CD4-positive, alpha-beta T cell treated with Interleukin-10 for 1 hour (primary cell): ENCODE measurements around the gene RRP9.

ENCODE experiments used
- DNase-seq: peaks from one replicate; pipeline ENCODE4 v3.0.0-alpha.2; 2020

Gene RRP9

DNA sequence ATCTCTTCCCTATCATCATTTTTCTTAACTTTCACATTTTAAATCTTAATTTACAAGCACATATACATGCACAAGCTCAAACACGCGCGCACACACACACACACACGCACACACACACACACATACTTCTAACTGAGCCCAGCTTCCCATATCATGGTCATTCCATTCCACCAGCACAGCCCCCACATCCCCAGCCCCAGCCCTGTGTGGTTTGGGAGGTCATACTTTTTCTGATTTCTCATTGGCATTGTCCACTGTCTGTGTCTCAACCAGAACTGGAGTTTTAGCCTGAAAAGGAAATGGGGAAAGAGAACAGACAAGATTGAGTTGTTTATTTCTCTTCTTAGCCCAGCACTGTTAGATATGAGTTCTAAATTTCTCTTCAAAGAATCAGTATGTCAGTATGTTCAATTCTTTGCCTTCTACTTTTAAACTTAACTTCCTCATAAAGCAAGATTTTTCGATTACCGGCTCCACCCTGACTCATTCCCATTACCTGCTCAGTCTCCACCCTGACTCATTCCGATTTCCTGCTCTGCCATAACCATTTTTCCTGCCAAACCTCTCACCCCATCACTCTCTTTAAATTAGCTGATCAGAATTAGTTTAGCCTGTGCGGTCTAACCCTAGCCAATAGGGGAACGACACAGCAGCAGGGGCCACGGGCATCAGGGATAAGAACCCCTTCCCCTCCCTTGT is 44.9 kb downstream of the RRP9 start:
- DNase-seq: no peak

DNA sequence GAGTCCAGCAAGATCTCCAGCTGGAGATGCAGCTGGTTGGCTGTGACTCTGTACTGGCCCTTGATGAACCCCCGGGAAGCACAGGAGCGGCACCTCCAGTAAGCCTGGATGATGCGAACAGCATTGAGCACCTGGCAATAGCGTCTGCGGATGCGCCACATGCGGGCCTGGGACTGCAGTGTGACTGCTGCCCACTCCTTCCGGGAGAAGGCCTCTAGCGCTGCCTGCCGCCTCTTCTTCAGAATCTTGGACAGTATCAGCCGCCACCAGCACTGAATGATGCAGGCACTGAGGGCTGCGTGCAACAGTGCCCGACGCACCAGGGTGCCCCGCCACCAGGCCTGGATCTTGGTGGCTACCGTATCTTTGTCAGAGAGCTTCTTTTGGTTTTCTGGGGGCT is 46.8 kb downstream of the RRP9 start:
- DNase-seq: no peak

DNA sequence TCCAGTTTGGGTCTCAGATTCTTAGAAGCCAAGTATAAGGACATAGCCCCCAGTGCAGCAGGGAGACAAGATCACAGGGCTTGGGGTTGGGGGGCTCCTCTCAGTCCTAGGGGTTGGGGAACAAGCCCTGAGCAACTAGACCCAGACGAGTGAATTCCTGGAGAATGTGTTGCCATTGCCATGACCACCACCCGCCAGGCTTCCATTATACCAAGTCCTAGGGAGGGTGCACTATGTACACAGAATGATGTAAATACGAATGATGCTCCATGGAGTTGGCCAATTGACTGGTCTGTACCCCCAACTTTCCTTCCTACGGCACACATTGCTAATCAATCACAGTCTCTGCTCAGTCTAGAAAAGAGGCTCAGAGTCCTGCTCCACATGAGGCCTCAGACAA is 47.3 kb downstream of the RRP9 start:
- no peak for DNase-seq

DNA sequence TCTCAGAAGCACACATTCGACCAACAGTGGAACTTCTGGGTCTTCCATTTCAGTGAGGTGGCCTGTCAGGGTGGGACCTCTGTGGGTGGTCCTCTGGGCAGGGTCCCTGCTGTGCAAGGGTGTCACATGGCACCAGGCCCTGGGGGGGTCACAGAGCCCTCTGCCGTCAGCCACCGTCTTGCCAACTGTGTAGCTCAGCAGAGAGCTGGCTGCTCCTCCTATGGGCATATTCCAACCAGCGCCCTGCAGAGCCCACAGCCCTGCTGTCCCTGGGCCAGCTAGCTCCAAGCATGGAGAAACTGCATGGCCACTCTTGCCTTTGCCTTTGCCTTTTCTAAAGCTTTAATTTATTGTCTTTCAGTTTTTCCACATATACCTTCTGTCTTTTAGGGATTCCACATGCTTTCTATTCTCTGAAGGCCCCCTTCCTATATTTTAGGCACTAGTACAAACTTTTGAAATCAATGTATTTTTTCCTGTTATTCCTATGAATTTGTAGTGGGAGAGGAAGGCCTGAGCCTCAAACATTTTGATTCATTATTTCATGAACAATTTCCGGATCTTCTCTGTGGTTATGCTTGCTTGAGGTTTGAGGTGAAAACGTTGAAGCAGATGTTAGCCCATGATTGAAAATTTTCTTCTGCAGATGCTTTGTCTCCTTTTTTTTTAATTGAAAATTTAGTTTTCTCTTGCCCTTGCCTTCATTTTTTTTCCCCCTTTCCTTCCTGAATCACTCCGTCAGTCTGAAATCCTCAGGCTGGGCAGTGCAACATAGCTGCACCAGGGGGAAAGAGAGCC is 50.3 kb downstream of the RRP9 start:
- DNase-seq: no peak

DNA sequence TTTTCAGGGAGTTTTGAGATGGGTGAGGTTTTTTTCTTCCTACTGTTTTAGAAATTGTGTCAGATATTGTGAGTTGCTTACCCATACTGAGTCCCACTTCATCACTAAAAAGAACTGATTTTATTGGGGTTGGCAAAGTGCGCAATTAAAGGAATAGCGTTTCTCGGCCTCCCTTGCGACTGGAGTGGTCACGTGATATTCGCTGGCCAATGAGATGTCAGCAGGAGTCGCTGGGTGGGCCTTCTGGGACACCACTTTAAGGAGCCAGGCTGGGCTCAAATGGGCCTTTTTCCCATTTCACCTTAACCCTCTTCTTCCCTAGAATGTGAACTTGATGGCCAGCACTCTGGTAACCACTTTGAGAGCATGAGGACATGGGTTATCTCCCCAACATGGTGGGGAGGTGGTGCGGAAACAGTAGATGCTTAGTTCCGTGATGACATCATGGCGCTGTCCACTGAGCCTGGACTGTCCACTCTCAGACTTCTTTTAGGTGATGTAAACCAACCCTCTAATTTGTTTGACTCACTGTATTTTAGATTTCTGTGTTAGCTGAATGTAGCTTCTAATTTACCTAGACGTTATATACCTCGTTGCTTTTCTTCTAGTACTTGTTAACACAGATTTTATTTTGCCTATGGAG is 53.1 kb downstream of the RRP9 start:
- DNase-seq: no peak

DNA sequence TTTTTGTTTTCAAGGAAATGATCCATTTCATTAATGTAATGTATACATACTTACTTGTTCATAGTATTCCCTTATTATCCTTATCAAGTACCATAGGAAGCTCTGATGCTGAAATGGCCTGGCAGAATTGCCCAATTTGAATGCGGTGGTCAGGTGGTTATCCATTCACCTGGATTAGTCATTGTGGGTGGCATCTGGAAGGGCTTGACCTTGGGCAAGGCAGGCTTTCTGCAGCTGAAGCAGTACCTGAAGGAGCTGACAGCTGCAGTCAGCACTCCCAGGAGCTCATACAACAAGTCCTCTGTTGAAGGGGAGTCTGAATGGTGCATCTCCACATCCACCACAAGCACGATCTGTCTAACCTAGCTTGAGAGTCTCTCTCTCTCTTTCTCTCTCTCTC is 54.1 kb downstream of the RRP9 start:
- no peak for DNase-seq

DNA sequence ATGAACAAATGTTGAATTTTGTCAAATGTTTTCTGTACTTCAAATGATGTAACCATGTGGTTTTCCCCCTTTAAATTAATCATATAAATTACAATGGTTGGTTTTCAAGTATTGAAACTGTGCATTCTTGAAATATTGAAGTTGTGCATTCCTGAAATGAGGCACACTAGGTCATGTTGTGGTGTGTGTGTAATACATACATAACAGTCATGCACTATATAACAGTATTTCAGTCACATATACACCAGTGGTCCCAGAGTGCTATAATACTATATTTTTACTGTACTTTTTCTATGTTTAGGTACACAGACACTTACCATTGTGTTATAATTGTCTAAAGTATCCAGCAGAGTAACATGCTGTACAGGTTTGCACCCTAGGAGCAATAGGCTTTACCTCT is 55.3 kb downstream of the RRP9 start:
- no peak for DNase-seq
